GM12891 (cell line): ENCODE measurements around the gene MAPK4.

ENCODE experiments used
- PAX5 ChIP-seq: IDR thresholded peaks from 2 replicates; pipeline ENCODE4 v1.6.1; 2011; ENCODE audit warnings: low read length, moderate library complexity, mild to moderate bottlenecking; ENCODE audit not compliant: insufficient read depth, severe bottlenecking
- POLR2A ChIP-seq: IDR thresholded peaks from 2 replicates; pipeline ENCODE4 v1.6.1; 2011; ENCODE audit warnings: low read depth, low read length, control low read depth
- POLR2AphosphoS5 ChIP-seq: IDR thresholded peaks from 2 replicates; pipeline ENCODE4 v1.6.1; 2011; ENCODE audit warnings: low read depth, low read length, control low read depth
- POU2F2 ChIP-seq: IDR thresholded peaks from 2 replicates; pipeline ENCODE4 v1.6.1; 2011; ENCODE audit warnings: low read depth, mild to moderate bottlenecking, control low read depth, low read length, moderate library complexity
- SPI1 ChIP-seq: IDR thresholded peaks from 2 replicates; pipeline ENCODE4 v1.6.1; 2011; ENCODE audit warnings: low read depth, low read length, control low read depth
- TAF1 ChIP-seq: IDR thresholded peaks from 2 replicates; pipeline ENCODE4 v1.6.1; 2011; ENCODE audit warnings: low read depth, low read length, control low read depth

GRCh38 chr18:50559752-50560680, at the start of gene MAPK4:
- no peak for TF ChIP-seq POLR2A
- TF ChIP-seq POLR2AphosphoS5 = no peak
- TF ChIP-seq TAF1 = no peak
- TF ChIP-seq SPI1 = no peak
- TF ChIP-seq POU2F2 = no peak
- no peak for TF ChIP-seq PAX5
